ENCODE results near the gene PRDM16. TPM values are rescaled to one million over a fixed set of nuclear protein-coding genes. Genes with fewer than 3 reads are reported as not detected.

Gene PRDM16
- total RNA-seq, 1 experiment from 2014 or later, result 0.17 TPM

DNA sequence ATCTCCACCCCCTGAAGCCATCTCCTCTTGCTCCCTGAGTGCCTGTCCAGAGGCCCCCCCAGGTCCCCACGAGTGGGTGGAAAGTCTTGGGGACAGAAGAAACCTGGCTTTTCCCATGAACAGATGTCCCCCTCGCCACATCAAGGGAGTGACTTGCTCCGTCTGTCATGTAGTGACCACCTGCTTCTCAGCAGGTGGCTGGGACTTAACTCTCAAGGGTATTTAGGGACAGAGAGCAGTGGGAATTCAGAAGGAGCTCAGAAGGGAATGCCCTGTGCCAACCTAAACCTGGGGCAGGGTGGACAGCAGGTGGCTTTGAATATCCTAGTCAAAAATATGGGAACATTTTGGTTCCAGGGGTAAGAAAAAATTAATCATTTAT is 139.8 kb downstream of the PRDM16 start:
- no peak overlapping the region for H3T11ph ChIP-seq (ENCODE audit: low read length)
- no peak overlapping the region for H2AK5ac ChIP-seq (ENCODE audit: insufficient read length, low read length)
- no peaks in the 10 kb centered on the region for H3K9me3 ChIP-seq (ENCODE audit: control insufficient read depth, low read depth, low read length)
- H3K79me1 ChIP-seq (ENCODE audit: insufficient read depth, low read depth, low read length, poor library complexity, severe bottlenecking), result no peaks in the 10 kb centered on the region
- no peaks in the 10 kb centered on the region for H4K20me1 ChIP-seq (ENCODE audit: control insufficient read depth, insufficient read depth, insufficient read length)
- no peak overlapping the region for H4K5ac ChIP-seq (ENCODE audit: insufficient read length, low read depth, low read length)
- no peaks in the 10 kb centered on the region for H3K23me2 ChIP-seq (ENCODE audit: insufficient read length, low read depth, low read length, poor library complexity, severe bottlenecking)
- no peak overlapping the region for H2BK5ac ChIP-seq (ENCODE audit: insufficient read length, low read length)
- no peak for DNase-seq
- H3K9me3 Mint-ChIP-seq, result no peaks in the 10 kb centered on the region; a peak in 1 of 5 replicates
- TF ChIP-seq, protein P1, sequence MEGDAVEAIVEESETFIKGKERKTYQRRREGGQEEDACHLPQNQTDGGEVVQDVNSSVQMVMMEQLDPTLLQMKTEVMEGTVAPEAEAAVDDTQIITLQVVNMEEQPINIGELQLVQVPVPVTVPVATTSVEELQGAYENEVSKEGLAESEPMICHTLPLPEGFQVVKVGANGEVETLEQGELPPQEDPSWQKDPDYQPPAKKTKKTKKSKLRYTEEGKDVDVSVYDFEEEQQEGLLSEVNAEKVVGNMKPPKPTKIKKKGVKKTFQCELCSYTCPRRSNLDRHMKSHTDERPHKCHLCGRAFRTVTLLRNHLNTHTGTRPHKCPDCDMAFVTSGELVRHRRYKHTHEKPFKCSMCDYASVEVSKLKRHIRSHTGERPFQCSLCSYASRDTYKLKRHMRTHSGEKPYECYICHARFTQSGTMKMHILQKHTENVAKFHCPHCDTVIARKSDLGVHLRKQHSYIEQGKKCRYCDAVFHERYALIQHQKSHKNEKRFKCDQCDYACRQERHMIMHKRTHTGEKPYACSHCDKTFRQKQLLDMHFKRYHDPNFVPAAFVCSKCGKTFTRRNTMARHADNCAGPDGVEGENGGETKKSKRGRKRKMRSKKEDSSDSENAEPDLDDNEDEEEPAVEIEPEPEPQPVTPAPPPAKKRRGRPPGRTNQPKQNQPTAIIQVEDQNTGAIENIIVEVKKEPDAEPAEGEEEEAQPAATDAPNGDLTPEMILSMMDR (conservative IDR thresholded peaks at IDR 0.05), result no peak
- H3K14ac ChIP-seq (ENCODE audit: insufficient read depth, low read length), result no peak overlapping the region
- WGBS (ENCODE audit: extremely low coverage, insufficient read length, low lambda C conversion rate), result no CpG with 5 or more reads among the region's 3 CpGs
- H3K18ac ChIP-seq (ENCODE audit: insufficient read length, low read depth, low read length), result no peak overlapping the region
- H4K91ac ChIP-seq (ENCODE audit: insufficient read length, low read depth, low read length), result no peak overlapping the region
- no peak overlapping the region for H2BK15ac ChIP-seq (ENCODE audit: low read depth, low read length)
- no peak overlapping the region for H4K8ac ChIP-seq (replicated peaks; ENCODE audit: insufficient read length, low read depth, low read length)
- H3K4me1 ChIP-seq (ENCODE audit: insufficient read depth, low read length), result no peaks in the 10 kb centered on the region
- H3K4me3 Mint-ChIP-seq, result no peak overlapping the region
- H3K27ac Mint-ChIP-seq, result no peak overlapping the region; a peak in 1 of 7 replicates
- no peak overlapping the region for H3K9ac ChIP-seq (ENCODE audit: extremely low read depth, insufficient read length, low read length)
- no peaks in the 10 kb centered on the region; the same call in none of the 2 replicates for H3K27me3 Mint-ChIP-seq (ENCODE audit: low read depth)
- H3K4ac ChIP-seq (ENCODE audit: low read depth, low read length), result no peak overlapping the region
- no peak overlapping the region for H3K27ac ChIP-seq (ENCODE audit: insufficient read length, low read depth, low read length)
- no peak overlapping the region for H3K56ac ChIP-seq (ENCODE audit: insufficient read length, low read depth, low read length)
- H3K4me2 ChIP-seq (ENCODE audit: insufficient read depth, insufficient read length, low read length), result no peak overlapping the region
- no peak overlapping the region for H2AFZ ChIP-seq (ENCODE audit: low read length)
- H3K23ac ChIP-seq (ENCODE audit: insufficient read length, low read depth, low read length), result no peak overlapping the region
- no peak overlapping the region for H2BK120ac ChIP-seq (ENCODE audit: low read depth, low read length, poor library complexity, severe bottlenecking)
- peaks cover 3 to 30% of the 10 kb centered on the region in 2 experiments for H3K4me1 Mint-ChIP-seq
- H3K79me2 ChIP-seq (ENCODE audit: insufficient read depth, low read length), result no peaks in the 10 kb centered on the region
- H2BK12ac ChIP-seq (ENCODE audit: insufficient read length, low read depth, low read length), result no peak overlapping the region
- no peaks in the 10 kb centered on the region for H3K36me3 Mint-ChIP-seq (ENCODE audit: insufficient read depth in 1 of 3, low read depth in 3 of 3)
- no peak overlapping the region for H2BK20ac ChIP-seq (ENCODE audit: low read depth, low read length, poor library complexity, severe bottlenecking)
- no peaks in the 10 kb centered on the region for H3K27me3 ChIP-seq (ENCODE audit: insufficient read depth, low read length)

All from H9 (cell line).